HG03558 (cell line): ENCODE data around the gene BRCA2.

Experiments
- ATAC-seq: cut with Tn5 transposase; IDR thresholded peaks from one replicate; pipeline ENCODE4 v1.9.1; 2021; ENCODE audit warnings: moderate number of reproducible peaks; ENCODE audit not compliant: unreplicated experiment; ENCODE audit errors: extremely low read depth

Gene BRCA2

GRCh38 chr13:32381539-32381938 lies 66.2 kb downstream of the BRCA2 start:
- no peak for ATAC-seq

DNA sequence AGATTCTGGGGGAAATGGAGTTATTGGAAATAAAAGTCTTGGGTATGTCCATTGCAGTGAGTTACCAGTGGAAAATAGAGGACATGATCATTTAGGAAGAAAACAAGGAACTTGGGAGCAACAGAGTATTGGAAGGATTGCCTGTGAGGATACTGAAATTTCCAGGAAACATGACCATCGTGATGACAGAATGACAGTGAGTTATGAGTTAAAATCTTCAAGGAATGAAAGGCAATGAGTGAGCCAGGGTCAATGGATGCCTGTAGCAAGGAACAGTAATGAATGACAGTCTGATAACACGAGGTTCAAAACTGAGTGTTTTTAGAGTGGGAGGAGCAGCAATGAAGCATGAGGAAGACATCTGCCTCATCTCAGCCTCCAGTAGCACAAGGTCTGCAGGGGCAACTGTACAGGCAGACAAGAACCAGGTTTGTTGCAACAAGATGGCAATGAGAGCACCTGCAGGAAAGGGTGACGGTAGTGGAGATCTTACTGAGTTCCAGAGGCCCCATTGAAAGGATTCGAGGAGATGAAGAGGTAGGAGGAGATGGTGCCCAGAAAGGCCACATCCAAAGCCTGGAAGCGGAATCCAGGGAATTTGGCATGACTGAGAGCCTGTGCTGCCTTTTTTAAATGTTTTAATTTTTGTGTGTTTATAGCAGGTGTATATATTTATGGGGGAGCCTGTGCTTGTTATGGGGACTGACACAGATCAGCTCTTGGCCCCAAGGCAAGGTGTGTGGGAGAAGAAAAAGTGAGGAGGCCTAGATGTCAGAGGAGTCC lies 68.7 kb downstream of the BRCA2 start:
- ATAC-seq, result no peak

- no peak for ATAC-seq
These were observed 69.4 kb downstream of the BRCA2 start for GRCh38 chr13:32384702-32385101.

- no peak for ATAC-seq
These were observed 70.1 kb downstream of the BRCA2 start for GRCh38 chr13:32385410-32385809.

- ATAC-seq, result no peak
These were observed 74.7 kb downstream of the BRCA2 start for GRCh38 chr13:32390048-32390447.

DNA sequence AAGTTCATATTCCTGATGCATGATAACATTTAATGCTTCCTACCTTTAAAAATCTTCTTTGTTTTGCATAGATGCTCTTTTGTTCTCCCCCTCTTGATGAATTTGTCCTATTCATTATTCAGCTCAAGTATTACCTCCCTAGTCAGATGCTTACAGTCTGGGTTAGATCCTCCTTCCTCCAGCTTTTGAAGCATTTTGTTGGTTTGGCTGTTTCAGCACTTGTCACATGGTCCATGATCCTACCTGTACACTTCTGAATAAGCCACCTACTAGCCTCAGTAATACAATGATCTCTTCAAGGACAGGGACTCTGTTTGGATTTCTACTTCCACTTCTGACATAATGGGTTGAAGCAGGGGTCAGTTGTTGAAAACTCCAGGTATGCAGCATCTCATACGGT lies 75.2 kb downstream of the BRCA2 start:
- no peak for ATAC-seq

- no peak for ATAC-seq
These were observed 75.9 kb downstream of the BRCA2 start for GRCh38 chr13:32391101-32391619.

GRCh38 chr13:32403108-32403507 lies 87.8 kb downstream of the BRCA2 start:
- no peak for ATAC-seq

DNA sequence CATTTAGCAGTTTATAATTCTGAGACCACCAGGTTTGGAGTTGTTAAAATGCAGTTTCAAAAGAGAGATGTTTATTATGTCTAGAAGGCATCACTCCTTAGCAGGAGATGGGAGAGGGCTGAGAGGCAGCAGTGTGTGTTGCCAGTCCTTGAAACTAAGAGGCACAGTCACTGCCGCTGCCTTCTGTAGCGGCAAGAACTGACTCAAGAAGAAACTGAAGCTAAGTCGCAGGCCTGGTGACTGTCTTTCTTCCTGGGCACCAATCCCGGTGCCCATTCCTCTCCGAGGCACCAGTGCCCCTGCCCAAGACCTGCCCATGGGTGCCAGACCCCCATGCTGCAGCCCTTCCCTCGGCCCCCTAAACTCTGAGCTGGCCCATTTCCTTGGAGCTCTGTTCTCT lies 92.5 kb downstream of the BRCA2 start:
- no peak for ATAC-seq

GRCh38 chr13:32408296-32409000 lies 93.1 kb downstream of the BRCA2 start:
- no peak for ATAC-seq

DNA sequence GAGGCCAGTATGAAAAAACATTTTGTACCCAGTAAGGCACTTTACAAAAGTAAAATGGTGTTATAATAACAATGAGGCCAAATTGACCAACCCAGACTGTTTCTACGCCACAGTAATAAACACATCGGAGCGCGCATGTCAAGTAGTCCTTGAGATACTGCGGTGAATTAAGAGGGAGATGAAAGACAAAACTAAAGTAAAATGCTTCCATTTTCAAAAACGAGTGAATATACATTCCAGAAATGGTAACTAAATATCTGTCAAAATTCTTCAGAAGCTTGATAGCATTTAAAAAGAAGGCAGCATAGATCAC lies 93.6 kb downstream of the BRCA2 start:
- ATAC-seq, result no peak

DNA sequence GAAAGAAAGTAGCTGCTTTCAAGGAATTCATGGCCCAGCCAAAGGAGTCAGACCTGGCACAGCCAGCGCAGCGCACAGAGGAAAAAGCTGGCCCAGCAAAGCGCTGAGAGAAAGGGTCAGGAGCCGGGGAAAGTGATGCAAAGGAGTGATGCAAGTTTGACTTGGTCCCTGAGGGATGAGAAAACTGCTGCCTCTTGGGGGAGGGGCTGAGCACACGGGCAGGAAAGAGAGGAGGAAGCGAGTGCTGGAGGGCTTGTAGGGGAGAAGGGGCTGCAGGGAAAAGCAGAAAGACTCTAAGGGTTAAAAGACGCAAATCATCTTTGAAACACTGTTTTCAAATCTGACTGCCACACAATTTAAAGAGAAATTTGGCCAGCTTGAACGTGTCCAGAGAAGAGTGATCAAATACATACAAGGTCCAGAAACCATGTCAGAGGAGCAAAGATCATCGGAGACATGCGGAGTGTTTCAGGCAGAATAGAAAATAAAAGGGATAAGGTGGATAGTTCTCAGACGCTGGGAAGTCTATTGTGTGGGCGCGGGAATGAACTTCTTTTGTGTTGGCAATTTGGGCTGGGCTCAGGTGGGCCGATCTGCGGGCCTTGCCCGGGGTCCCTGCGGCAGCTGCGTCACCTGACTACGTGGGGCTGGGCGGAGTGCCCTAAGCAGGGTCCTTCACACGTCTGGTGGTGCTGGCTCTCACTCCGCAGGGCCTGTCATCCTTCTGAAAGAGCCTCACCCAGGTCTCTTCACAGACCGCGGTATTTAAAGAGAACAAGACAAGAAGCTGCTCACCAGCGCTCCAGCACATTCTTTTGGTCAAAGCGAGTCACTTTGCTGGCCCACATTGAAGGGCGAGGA lies 94.5 kb downstream of the BRCA2 start:
- ATAC-seq, result no peak

GRCh38 chr13:32413284-32413683 lies 98.0 kb downstream of the BRCA2 start:
- no peak for ATAC-seq

DNA sequence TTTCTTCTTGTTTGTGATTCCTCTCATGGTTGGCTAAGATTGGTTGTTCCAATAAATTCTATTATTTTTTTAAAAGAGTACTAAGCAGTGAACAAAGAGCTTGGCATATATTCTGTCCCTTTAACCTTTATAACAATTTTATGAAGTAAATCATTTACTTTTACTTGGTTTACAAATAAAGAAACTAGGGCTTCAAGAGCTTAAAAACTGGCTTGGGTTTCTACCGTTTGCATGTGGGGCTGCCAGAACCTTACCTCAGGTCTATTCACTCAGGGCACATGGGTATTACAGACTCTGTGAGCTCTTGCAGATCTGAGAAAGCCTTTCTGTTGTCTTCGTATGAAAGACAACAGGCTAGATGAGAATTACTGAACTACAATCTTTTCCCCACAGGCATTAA lies 99.3 kb downstream of the BRCA2 start:
- ATAC-seq, result no peak

- no peak for ATAC-seq
These were observed 99.7 kb downstream of the BRCA2 start for GRCh38 chr13:32415019-32415418.

DNA sequence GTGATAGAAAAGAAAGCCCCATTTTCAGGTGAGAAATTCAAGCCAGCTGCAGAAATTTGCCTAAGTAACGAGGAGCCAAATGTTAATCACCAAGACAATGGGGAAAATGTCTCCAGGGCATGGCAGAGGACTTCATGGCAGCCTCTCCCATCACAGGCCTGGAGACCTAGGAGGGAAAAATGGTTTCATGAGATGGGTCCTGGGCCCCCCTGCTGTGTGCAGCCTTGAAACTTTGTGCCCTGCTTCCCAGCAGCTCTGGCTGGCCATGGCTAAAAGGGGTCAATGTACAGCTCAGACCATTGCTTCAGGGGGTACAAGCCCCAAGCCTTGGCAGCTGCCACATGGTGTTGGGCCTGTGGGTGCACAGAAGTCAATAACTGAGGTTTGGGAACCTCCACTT lies 102.7 kb downstream of the BRCA2 start:
- no peak for ATAC-seq

- ATAC-seq, result no peak
These were observed 104.6 kb downstream of the BRCA2 start for GRCh38 chr13:32419862-32420261.

DNA sequence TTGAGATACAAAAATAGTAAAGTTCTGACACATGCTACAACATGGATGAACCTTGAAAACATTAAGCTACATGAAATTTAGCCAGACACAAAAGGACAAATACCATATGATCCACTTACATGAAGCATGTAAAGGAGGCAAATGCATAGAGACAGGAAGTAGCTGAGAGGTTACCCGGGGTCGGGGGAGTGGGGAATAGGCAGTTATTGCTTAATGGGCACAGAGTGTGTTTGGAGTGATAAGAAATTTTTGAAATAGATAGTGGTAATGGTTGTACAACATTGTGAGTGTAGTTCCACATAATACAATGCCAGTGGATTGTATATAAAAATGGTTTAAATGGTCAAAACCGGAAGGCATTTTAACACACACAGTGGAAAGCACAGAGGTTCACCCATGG lies 108.3 kb downstream of the BRCA2 start:
- no peak for ATAC-seq

- no peak for ATAC-seq
These were observed 109.8 kb downstream of the BRCA2 start for GRCh38 chr13:32425158-32425557.

- ATAC-seq, result peak; percentile 26
These were observed 111.1 kb downstream of the BRCA2 start for GRCh38 chr13:32426191-32426989.
